GM12874 (cell line): ENCODE results near the gene RRM1.

Source experiments
- CTCF ChIP-seq: IDR thresholded peaks from 2 replicates; pipeline ENCODE4 v1.5.1; 2011; ENCODE audit warnings: low read depth, mild to moderate bottlenecking, control low read depth, low read length, moderate library complexity; ENCODE audit not compliant: insufficient read depth

The RRM1 gene

GRCh38 chr11:4146070-4146771 is 51.6 kb downstream of the RRM1 start:
- no peak for TF ChIP-seq CTCF

- no peak for TF ChIP-seq CTCF
Observed at GRCh38 chr11:4146772-4147098, 52.1 kb downstream of the RRM1 start.

GRCh38 chr11:4154503-4154902 is 59.9 kb downstream of the RRM1 start:
- no peak for TF ChIP-seq CTCF

- no peak for TF ChIP-seq CTCF
Observed at GRCh38 chr11:4156571-4156970, 62.0 kb downstream of the RRM1 start.

GRCh38 chr11:4161305-4161704 is 66.7 kb downstream of the RRM1 start:
- TF ChIP-seq CTCF, result no peak

GRCh38 chr11:4164884-4165590 is 70.4 kb downstream of the RRM1 start:
- TF ChIP-seq CTCF, result no peak

GRCh38 chr11:4167292-4167691 is 72.7 kb downstream of the RRM1 start:
- TF ChIP-seq CTCF, result no peak
